GM04503 (cell line): ENCODE measurements around the gene SGPP2.
"Not testable (repeated sequence)": the region's sequence is repeated elsewhere in the genome, so short reads cannot be mapped to it uniquely, and the experiment has no call there.

Experiments used
- DNase-seq: peaks from one replicate; pipeline ENCODE4 v3.0.0-alpha.2; 2012; ENCODE audit warnings: low read depth

The SGPP2 gene

GRCh38 chr2:222577341-222577740, 153.0 kb downstream of the SGPP2 start:
- DNase-seq = no peak

GRCh38 chr2:222582928-222583327, 158.6 kb downstream of the SGPP2 start:
- DNase-seq = no peak

DNA sequence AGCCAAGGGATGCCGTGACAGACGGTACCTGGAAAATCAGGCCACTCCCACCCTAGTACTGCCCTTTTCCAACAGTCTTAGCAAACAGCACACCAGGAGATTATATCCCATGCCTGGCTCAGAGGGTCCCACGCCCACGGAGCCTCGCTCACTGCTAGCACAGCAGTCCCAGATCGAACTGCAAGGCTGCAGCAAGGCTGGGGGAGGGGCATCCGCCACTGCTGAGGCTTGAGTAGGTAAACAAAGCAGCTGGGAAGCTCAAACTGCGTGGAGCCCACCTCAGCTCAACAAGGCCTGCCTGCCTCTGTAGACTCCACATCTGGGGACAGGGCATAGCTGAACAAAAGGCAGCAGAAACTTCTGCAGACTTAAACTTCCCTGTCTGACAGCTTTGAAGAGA, 160.2 kb downstream of the SGPP2 start:
- not testable (repeated sequence) for DNase-seq

DNA sequence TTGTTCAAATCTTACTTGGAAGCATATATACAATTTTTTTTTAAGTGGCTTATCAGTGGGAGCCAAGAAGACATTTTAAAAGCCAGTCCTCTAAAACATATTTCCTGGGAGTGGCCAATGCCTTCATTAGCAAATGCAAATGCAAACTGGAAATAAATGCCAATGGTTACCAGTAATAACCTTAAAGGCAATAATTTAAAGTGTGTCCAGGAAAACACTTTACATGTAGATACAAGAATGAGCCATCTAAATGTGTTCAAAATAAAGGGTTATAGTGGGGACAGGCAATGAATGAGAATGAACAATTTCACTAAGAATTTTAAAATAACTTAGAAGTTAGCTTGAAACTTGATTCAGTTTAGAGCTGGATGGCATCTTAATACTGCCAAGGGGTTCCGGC, 167.3 kb downstream of the SGPP2 start:
- no peak for DNase-seq

DNA sequence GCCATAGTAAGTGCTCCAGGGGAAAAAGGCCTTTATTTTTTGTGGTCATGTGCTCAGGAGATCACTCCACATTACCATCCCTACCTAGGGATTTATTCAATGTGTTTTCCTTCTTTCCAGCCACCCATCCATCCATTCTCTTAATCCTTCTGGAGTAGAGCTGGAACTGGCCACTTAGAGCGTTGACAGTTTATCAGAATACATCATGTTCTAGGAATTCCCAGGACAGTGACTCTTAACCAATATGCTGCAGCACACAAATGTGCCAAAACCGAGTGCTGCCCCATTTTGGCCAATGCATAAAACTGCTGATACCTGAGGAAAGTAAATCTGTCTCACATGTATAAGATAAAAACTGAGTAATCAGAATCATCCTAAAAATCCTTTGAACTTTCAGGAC, 167.8 kb downstream of the SGPP2 start:
- no peak for DNase-seq

- peak; percentile 32 for DNase-seq
Observed at GRCh38 chr2:222594679-222595078, 170.3 kb downstream of the SGPP2 start.

DNA sequence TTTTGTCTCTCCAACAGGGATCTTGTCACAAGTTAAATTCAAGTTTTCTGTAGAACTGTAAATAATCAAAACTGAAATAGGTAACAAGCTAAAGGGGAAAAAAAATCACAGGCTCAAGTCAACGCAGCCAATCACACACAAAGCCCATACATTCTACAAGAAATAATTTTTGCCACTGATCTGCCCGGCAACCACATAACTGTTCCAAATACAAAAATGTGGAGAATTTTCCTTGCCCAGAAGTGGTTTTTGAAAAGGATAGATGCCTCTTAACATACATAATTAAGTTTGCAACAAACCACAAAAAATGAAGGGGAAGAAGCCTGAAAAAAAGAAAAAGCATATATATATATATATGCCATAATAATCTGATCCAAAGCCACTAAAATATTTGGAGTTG, 171.2 kb downstream of the SGPP2 start:
- no peak for DNase-seq

DNA sequence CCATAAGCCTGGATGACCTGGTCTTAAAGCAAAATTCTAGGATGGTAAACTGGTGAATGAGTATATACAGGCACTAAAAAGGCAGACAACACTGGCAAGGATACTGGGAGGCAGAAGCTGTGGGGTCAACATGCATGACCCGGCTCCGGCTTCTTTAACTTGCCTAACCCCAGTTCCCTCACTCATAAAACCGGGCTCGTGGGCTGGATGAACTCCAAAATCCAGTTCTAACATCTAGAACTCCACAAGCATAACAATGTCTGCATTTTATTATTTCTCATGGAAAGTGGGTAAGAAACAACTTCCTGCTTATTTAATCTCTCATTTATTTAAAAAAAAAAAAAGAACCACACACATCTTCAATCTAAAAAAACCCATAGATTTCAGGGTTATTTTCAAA, 174.3 kb downstream of the SGPP2 start:
- no peak for DNase-seq

DNA sequence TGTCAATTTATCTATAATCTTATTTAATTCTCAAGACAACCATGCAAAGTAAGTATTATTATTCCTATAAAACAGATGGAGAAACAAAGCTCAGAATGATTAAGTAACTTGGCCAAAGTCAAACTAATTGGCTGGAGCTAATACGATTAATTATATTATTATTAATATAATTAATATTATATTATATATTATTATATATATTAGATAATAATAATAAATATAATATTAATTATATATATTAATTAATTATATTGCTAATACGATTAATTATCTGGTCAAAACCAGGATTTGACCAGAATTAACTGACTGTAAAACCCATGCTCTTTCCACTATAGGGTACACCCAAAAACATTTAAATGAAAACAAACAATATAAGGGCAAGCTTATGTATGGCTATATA, 179.2 kb downstream of the SGPP2 start:
- no peak for DNase-seq

GRCh38 chr2:222604749-222605515, 180.6 kb downstream of the SGPP2 start:
- no peak for DNase-seq

- no peak for DNase-seq
Observed at GRCh38 chr2:222606306-222606705, 182.0 kb downstream of the SGPP2 start.

DNA sequence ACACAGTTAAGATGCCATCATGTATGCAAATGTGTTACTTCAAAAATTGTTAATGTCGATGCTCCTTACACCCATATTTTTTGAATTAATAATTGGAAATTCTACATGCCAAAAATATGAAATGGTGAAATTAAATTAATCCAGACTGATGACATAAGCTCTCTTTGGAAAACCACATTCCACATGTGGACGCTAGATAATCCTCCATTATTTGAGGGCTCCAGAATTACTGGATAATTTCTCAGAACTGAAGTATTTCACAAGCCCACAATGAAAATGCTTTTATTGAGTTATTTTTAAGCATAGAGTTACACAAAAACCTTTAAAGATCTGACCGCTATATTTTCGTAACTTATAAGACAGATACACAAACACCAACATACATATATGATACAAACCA, 183.7 kb downstream of the SGPP2 start:
- no peak for DNase-seq

- DNase-seq = no peak
Observed at GRCh38 chr2:222609381-222609780, 185.0 kb downstream of the SGPP2 start.
